Measurements from ENCODE around the gene ALDH8A1. TPM values are rescaled to one million over a fixed set of nuclear protein-coding genes. Genes with fewer than 3 reads are reported as not detected.

The ALDH8A1 gene
- polyA plus RNA-seq, 3 donors, result 22.8 to 36.3 (median 31.5) TPM

DNA sequence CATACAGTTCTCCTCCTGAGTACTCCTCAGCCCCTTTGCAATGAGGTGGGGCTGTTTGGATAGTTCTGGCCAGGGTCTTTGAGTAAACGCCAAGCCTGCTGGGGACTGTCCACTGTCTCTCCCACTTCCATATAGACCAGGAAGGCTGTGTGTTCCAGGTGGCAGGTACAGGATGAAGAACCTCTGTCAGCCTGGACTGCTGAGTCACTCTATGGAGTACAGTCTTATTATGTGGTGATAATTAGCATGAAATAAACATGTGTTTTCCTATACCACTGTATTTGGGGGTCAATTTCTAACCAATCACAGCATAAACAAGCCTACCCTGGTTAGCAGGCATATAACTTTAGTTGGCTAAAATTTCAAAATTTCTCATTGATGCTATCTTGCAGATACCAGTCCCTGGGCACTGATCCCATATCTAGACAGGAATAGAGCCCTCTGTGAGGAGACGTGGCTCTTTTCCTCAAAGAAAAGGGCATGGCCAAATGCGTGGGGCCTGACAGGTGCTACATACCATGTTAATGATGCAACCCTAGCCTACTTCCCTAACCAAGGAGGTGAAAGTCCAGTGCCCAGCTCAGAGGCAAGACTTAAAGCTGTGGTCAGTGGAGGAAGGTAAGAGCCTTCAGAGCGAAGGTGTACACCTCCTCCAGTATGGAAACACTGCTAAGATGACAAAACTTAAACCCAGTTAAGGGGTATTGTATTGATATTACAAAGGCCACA is 4.5 kb upstream of the ALDH8A1 start:
- no peak for DNase-seq (ENCODE audit: low read depth in 3 of 3, low spot score in 2 of 3)

DNA sequence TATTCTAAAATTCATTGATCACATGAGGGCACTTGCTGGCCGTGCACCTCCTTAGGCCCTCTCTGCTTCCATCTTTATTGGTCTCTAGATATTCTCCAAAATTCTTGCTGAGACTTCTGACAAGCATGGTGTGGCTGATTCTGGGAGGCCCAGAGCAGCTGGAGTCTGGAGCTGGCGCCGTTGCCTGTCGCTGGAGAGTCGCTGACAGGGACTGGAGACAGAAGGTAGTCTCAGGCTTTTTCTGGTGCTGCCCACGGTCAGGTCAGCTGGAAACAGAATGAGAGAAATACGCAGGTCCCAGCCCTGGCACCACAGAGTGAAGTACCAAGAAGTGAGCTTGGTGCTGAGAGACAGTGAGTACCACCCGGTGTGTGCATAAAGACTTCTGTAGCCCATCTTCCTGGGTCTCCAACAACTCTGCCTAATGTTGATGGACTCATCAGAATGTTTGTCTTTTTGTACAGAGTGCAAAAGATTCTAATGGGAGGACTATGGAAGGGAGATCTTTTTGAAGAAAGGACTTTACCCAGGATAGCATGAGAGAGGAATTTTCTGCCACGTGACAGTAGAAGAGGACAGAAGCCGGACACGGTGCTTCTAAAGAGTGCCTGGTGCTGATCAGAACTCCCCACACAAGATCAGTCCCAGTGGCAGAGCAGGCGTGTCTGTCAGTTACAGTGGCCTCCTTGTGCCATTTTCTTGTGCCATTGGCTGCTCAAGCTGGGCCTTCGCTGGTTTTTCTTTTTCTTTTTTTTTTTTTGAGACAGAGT is 1.8 kb upstream of the ALDH8A1 start:
- DNase-seq (ENCODE audit: low read depth in 3 of 3, low spot score in 2 of 3), result no peak

DNA sequence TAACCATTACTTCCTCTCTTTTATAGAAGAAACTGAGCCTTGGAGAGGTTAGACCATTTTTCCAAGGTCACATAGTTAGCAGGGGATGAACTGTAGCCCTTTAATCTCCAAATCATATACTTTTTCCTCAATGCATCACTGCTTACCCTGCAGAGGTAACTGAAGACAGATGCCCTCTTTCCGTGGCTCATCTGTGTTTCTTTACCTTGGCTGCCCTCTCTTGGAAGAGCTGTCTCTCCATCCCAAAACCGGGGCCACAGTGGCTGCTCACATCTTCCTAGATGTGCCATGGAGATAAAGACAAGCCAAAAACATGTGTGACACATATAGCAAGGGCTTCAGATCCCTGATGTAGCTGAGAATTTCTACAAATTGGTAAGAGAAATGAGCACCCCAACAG is 581 bp upstream of the ALDH8A1 start:
- DNase-seq (ENCODE audit: low read depth in 3 of 3, low spot score in 2 of 3), result no peak

DNA sequence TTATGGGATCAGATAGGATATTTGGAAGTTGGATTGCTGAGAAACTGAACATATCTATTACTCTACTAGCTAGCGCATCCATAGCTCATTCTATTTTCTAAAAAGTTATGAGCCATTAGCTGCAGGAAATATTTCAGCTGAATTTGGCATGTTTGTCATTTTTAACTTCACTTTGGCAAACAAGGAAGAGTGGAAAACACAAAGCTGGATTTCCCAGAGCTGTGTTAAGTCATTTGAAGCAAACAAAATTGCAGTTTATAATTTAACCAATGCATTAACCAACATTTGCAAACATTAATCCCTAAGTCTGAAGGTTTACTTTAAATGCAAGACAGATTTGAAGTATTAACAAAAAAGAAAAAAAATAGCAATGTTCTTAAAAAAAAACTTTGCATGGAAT is 1.2 kb downstream of the ALDH8A1 start:
- no peak for DNase-seq (ENCODE audit: low read depth in 3 of 3, low spot score in 2 of 3)

DNA sequence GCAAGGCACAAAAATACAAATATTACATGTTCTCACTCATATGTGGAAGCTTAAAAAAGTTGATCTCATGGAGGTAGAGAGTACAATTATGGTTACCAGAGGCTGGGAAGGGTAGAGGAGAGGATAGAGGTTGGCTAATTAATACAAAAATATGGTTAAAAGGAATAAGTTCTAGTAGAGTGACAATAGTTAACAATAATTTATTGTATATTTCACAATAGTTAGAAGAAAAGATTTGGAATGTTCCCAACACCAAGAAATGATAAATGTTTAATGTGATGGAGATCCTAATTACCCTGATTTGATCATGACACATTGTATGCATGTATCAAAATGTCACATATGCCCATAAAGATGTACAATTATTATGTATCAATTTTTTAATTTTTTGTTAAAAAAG is 1.8 kb downstream of the ALDH8A1 start:
- DNase-seq (ENCODE audit: low read depth in 3 of 3, low spot score in 2 of 3), result no peak

DNA sequence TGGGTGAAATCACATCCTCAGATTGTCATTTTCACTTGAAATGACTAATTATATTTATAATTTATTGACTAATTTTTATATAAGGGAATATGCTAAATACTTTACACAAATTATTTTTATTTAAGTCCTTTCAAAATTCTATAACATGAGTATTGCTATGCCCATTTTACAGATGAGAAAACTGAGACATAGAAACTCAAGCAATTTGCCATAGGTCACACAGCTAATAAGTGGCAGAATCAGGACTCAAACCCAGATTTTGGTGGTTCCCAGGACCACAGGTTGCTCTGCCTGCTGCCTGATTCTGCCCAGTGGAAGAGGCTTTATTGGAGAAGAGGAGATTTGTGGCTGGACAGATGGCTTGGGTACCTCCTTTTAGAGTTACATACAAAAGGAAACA is 4.9 kb downstream of the ALDH8A1 start:
- DNase-seq (ENCODE audit: low read depth in 3 of 3, low spot score in 2 of 3), result no peak

DNA sequence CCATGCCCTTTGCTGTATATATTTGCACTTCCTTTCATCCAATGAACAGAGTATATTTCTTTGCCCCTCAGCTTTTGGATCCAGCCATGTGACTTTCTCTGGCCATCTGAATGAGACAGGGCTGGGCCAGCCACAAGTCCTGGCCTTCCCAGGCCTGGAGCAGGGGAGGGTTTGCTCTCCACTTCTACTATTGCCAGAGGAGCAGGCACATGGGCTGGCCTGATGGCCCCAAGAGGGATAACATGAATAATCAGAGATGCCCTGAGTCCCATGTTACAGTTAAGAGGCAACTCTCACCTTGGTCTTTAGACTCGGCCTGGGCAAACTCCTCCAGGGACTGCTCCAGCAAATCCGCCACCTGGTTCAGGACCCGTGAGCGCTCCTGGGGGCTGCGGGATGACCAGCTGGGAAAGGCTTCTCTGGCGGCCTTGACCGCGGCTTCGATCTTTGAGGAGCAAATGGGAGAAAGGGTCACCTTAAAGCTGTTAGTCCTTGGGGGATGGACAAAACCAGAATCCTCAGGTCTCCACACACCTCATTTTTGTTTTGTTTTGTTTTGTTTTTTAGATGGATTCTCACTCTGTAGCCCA is 6.3 kb downstream of the ALDH8A1 start:
- no peak for DNase-seq (ENCODE audit: low read depth in 3 of 3, low spot score in 2 of 3)

DNA sequence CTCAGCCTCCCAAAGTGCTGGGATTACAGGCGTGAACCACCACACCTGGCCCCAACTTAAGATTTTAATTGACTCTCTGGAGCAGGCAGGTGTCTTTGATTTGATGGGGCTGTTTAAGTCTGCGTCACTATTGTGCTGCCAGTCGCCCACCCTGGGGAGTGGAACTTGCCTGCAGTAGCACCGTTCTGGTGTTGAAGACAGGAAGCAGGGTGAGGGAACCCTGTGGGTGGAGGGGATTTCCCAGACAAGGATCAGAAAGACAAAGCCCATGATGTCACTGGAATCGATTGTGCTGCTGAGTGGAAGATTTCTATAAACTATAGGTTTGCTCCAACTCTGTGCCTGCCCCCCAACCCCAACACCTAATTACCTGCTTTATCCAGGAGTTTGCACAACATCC is 11.0 kb downstream of the ALDH8A1 start:
- no peak for DNase-seq (ENCODE audit: low read depth in 3 of 3, low spot score in 2 of 3)

DNA sequence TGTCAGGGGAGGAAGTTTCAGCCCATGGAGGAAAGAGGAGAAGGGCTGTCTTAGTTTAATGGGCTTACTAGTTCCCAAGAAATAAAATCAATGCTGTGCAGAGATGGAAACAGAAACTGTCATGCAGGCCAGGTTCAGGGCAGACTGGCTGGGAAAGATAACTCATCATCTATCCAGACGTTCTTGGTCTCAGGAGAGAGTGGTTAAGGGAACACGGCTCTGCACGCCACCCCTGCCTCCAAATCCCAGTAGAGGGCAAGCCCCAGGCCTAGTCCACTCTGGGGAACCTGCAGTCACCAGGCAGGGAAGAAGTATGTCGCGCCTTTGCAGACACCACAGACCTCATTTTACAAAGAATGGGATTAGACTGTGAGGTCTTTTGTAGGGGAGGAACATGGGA is 12.5 kb downstream of the ALDH8A1 start:
- no peak for DNase-seq (ENCODE audit: low read depth in 3 of 3, low spot score in 2 of 3)

DNA sequence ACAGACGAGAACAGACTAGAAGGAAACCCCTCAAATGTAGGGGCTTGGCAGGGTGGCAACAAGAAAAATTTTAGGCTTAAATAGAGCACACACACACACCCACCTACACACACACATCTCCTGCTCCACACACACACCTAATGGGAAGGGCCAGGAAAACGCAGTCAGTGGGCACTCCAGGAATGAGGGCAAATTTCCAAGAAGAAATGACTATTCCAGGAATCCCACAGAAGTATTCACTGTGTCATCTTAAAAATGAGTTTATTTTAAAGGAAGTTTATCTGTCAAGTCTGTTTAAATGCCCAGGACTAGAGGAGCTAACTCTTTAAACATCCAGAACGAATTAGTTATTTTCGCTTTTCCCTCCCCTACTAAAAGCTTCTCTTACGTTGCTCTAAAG is 13.0 kb downstream of the ALDH8A1 start:
- no peak for DNase-seq (ENCODE audit: low read depth in 3 of 3, low spot score in 2 of 3)

DNA sequence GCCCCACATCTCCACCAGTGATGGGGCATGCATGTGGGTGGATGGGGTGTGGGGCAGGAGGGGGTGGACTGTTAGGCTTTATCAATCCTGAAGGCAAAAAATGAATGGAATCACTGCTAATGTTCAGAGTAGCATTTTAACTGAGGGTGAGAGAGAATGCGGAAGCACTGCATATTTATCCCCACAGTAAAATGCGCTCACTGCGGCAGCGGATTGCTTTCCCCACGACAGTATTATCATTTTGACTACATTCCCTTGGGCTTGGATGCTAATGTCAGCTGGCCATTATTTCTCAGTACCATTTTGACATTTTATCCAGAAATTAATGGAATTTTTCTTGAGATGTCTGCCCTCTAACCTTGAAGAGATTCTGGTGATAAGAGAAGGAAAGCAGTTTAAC is 13.4 kb downstream of the ALDH8A1 start:
- DNase-seq (ENCODE audit: low read depth in 3 of 3, low spot score in 2 of 3), result no peak

DNA sequence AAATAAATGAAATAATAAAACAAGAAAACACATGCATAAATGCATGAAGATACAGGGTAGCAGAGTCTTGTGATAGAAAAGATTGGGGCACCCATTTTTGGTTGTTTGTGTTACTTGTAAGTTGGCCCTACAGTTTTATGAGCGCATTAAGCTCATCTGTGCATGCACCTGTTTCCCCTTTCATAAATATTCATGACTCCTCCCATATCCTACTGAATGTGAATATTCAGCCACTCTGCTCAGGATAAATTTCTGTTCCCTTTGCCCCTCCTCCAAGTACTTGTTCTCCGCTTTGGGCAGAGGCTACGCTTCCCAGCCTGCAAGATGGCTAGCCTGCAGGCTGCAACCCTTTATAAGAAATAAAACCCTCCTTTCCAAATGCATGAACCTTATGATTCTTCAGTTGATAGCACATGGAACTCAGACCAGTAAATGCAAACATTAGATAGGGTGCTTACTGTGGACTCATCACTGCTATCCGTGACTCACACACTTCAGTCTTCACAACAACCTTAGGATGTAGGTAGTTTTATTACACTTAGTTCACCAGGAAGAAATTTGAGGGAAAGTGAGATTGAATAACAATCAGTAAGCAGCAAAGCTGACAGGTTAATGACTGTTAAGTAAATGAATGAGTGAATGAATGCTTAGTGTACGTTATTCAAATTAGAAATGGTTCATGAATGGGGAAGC is 15.0 kb downstream of the ALDH8A1 start:
- no peak for DNase-seq (ENCODE audit: low read depth in 3 of 3, low spot score in 2 of 3)

DNA sequence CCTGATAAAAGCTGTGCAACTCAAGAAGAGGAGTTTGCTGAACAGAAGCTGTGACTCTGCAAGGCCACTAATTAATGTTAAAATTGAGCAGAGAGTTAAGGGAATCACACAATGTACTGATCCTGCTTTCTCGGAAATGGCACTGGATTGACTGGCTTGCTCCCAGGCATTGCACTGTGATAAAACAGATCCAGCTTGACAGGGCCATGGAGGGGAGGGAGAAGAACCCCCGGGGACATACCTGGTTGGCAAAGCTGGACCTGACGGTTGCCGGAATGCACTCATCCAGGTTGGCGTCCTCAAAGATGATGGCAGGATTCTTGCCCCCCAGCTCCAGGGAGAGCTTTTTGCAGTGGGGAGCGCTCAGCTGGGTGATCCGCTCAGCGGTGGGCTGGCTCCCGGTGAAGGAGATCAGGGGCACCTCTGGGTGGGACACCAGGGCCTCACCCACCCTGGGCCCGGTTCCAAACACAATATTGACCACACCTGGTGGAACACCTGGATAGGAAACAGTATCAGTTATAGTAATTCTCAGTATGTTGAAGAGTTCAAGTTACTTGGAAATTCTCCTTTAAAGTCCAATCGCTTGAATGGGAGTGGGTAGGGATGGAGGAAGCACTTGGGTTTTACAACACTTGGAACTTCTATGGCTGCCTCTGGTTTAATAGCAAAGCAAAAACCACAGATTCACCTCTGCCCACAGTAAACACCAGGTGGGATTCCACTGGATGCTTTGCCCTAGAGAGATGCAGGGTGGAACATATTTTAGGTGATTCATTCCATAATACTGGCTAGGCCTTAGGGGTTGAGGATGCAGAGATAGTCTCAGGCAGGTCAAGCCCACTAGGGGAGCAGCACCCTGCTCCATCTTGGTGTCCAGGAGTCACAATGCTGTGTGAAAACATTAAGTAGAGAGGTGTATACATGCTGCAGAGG is 17.1 kb downstream of the ALDH8A1 start:
- DNase-seq (ENCODE audit: low read depth in 3 of 3, low spot score in 2 of 3), result no peak

DNA sequence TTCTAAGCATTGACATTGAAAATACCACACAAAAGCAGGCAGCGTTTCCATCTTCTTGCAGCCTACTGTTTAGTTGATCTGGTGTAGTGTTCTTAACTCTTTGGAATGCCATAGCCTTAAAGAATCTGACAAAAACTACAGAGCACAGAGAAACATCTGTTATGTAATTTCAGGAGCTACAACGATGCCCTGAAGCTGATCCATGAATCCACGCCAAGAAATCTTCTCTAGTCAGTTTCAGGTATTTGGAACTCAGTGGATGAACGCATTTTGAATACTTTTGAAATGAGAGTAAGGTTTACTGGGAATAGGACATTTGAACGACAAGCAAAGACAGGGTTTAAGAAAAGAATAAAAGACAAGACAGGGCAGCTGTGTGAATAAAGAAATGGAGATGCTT is 17.8 kb downstream of the ALDH8A1 start:
- DNase-seq (ENCODE audit: low read depth in 3 of 3, low spot score in 2 of 3), result no peak

DNA sequence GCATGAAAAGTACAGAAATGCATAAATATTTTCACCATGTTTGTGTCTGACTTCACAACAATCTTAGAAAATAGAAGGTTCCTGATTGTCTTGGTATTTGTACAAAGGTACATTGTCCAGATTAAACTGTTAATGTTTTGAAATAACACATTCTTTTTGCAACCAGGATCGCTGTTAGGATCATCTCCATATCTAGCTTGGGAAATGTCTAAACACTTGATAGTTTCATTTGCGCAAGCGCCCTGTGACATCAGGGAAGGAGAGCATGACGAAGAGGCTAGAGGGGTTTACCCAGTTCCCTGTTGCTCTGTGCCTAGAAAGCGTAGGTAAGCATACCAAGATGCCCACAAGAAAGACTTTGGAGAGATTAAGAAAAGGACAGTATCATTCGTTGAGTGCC is 19.4 kb downstream of the ALDH8A1 start:
- DNase-seq (ENCODE audit: low read depth in 3 of 3, low spot score in 2 of 3), result no peak

DNA sequence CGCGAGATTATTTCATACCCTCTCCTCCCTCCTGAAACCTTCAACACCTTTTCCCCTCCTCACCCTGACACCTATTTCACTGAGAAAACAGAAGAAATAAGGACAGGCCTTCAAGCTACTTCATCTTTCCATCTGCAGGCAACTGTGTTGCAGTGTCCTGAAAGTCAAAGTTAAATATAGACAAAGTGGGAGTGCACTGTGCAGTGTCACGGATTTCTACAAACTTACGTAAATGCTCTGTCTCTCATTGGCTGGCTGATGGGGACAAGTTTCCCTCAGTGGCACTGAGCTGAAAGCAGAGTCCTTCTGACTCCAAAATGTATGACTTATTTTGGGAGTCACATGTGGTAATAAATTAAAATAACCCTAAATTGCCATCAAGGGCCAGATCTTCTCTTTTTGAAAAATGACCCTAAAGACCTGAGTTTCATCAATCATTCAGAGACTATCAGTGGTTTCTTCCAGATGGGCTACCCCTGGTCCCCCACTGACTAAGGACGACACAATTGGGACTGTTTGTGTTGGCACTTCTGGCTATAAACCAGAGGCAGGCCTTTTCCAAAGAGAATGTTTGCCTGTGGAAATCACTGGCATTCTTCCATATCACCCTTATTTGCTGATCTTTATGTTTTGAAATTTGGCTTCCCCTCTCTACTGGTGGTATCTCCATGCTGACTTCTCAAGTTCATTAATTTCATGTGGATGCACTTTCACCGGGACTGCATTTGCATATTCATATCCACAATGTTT is 21.6 kb downstream of the ALDH8A1 start:
- no peak for DNase-seq (ENCODE audit: low read depth in 3 of 3, low spot score in 2 of 3)

DNA sequence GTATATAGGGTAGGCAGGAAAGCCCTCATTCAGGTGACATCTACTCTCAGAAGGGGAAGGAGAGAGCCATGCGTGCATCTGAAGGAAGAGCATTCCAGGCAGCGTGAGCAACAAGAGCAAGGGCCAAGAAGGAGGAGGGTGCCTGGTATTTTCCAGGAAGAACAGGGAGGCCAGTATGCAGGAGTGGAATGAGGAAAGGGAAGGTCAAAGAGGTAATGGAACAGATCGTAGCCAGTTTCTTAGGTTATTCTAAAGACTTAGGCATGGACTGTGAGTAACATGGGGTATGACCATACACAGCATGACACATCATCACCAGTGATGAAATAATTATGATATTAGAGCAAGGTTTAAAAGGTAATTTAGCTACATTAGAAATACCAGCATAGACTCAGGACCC is 24.1 kb downstream of the ALDH8A1 start:
- DNase-seq (ENCODE audit: low read depth in 3 of 3, low spot score in 2 of 3), result no peak

DNA sequence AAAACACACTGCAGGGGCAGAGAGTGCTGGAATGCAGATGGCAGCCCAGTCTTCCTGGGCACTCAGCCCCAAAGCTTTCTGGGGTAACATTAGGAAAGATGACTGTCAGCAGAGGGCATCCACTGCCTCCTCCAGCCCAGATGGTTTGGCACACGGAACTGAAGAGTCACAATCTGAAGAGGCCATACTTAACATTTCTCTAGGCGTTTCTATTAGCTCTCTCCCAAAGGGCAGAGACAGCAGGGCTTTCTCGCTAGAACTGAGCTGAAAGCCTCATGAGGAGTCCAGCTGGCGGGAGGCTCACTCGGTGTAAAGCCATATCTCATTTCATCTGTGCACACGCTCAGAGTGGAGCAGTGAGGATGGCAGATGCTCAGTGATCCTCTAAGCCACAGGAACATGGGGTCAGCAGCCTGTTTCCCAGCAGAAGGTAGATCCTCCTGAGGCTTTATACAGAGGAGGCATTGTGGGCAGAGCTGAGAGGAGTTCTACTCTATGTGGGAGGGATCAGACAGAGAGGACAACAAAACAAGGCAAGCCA is 28.1 kb downstream of the ALDH8A1 start:
- DNase-seq (ENCODE audit: low read depth in 3 of 3, low spot score in 2 of 3), result no peak

DNA sequence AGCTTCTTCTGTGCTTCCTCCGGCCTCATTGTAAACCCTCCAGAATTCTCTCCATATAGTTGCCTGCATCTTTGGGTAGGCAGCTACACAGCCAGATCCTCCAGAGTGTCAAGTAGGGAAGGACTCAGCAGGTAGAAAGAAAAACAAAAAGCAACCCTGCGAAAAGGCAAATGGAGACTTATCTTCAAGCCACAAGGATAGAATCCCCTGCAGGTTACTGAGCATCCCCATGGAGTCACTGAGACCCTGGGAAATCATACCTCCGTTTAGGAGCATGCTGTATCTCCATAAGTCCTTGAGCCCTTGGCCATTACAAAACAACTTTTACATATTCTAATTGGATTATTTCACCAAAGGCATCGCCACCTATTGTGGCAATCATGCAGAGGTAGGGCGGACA is 28.6 kb downstream of the ALDH8A1 start:
- DNase-seq (ENCODE audit: low read depth in 3 of 3, low spot score in 2 of 3), result no peak
